Liver (tissue), 9 donors: ENCODE results near the gene LSAMP. TPM values are rescaled to one million over a fixed set of nuclear protein-coding genes. Genes with fewer than 3 reads are reported as not detected.

ENCODE experiments used
- DNase-seq: peaks from one replicate; pipeline ENCODE4 v3.0.0-alpha.2; 2017; ENCODE audit warnings: low spot score
- H3K27ac ChIP-seq, 2 donors: one replicate each; pipeline ENCODE4 v1.7.0; 2013; ENCODE audit warnings: inconsistent platforms in 2 of 2, low read length in 2 of 2, control low read depth in 1 of 2, low read depth in 1 of 2, mild to moderate bottlenecking in 1 of 2
- H3K27me3 ChIP-seq, 4 donors: one replicate each; pipeline versions ENCODE4 v1.6.1 to v1.7.0; 2013; ENCODE audit warnings: low read length in 3 of 4, inconsistent platforms in 1 of 4, mild to moderate bottlenecking in 1 of 4, moderate library complexity in 1 of 4; ENCODE audit not compliant: control insufficient read depth in 4 of 4, insufficient read depth in 4 of 4
- H3K36me3 ChIP-seq, 4 donors: one replicate each; pipeline versions ENCODE4 v1.6.1 to v1.7.0; 2013; ENCODE audit warnings: low read length in 3 of 4, mild to moderate bottlenecking in 3 of 4, low read depth in 1 of 4, moderate library complexity in 1 of 4; ENCODE audit not compliant: control insufficient read depth in 4 of 4, insufficient read depth in 3 of 4
- H3K4me1 ChIP-seq, 4 donors: one replicate each; pipeline versions ENCODE4 v1.6.1 to v1.7.0; 2013; ENCODE audit warnings: low read length in 3 of 4, mild to moderate bottlenecking in 3 of 4, moderate library complexity in 1 of 4; ENCODE audit not compliant: control insufficient read depth in 4 of 4, insufficient read depth in 4 of 4
- H3K4me3 ChIP-seq, 3 donors: one replicate each; pipeline versions ENCODE4 v1.6.1 to v1.7.0; 2013; ENCODE audit warnings: low read length in 3 of 3, control low read depth in 1 of 3, low read depth in 1 of 3, mild to moderate bottlenecking in 1 of 3
- H3K9ac ChIP-seq, 2 donors: one replicate each; pipeline ENCODE4 v1.7.0; 2013; ENCODE audit warnings: low read length in 2 of 2, mild to moderate bottlenecking in 2 of 2, moderate library complexity in 2 of 2, control low read depth in 1 of 2, low read depth in 1 of 2
- H3K9me3 ChIP-seq, 4 donors: one replicate each; pipeline versions ENCODE4 v1.6.1 to v1.7.0; 2013; ENCODE audit warnings: low read length in 3 of 4; ENCODE audit not compliant: control insufficient read depth in 4 of 4
- ATF3 ChIP-seq: IDR thresholded peaks from 2 replicates; pipeline ENCODE4 v1.6.1; 2016; ENCODE audit warnings: antibody characterized with exemption
- CTCF ChIP-seq: fragments of 150-350 bp; IDR thresholded peaks from 2 replicates; pipeline ENCODE4 v1.5.1; 2017; ENCODE audit warnings: improper control_type of control experiment, low read depth, low read length; ENCODE audit not compliant: missing input control
- EGR1 ChIP-seq, 2 donors: IDR thresholded peaks; 2 replicates each; pipeline ENCODE4 v1.6.1; 2016 to 2018; ENCODE audit warnings: antibody characterized with exemption in 2 of 2, low read depth in 2 of 2
- FOXA1 ChIP-seq: IDR thresholded peaks from 2 replicates; pipeline ENCODE4 v1.6.1; 2016; ENCODE audit warnings: antibody characterized with exemption
- FOXA2 ChIP-seq: IDR thresholded peaks from 2 replicates; pipeline ENCODE4 v1.6.1; 2016; ENCODE audit warnings: antibody characterized with exemption
- GABPA ChIP-seq, 2 donors: IDR thresholded peaks in 1 of 2; conservative IDR thresholded peaks in 1 of 2; 2 replicates each; pipeline ENCODE4 v1.6.1; 2016; ENCODE audit warnings: antibody characterized with exemption in 2 of 2, mild to moderate bottlenecking in 1 of 2, moderate library complexity in 1 of 2
- HNF4A ChIP-seq, 2 donors: conservative IDR thresholded peaks; 2 replicates each; pipeline ENCODE4 v1.6.1; 2016; ENCODE audit warnings: antibody characterized with exemption in 2 of 2, mild to moderate bottlenecking in 2 of 2
- HNF4G ChIP-seq: IDR thresholded peaks from 2 replicates; pipeline ENCODE4 v1.6.1; 2016; ENCODE audit warnings: antibody characterized with exemption
- JUND ChIP-seq, 2 donors: IDR thresholded peaks; 2 replicates each; pipeline ENCODE4 v1.6.1; 2016; ENCODE audit warnings: antibody characterized with exemption in 2 of 2
- MAX ChIP-seq: IDR thresholded peaks from 2 replicates; pipeline ENCODE4 v1.6.1; 2016; ENCODE audit warnings: antibody characterized with exemption
- NR2F2 ChIP-seq: IDR thresholded peaks from 2 replicates; pipeline ENCODE4 v1.6.1; 2016; ENCODE audit warnings: antibody characterized with exemption
- RAD21 ChIP-seq, 2 donors: IDR thresholded peaks; 2 replicates each; pipeline ENCODE4 v1.6.1; 2016; ENCODE audit warnings: antibody characterized with exemption in 2 of 2, mild to moderate bottlenecking in 2 of 2
- REST ChIP-seq: IDR thresholded peaks from 2 replicates; pipeline ENCODE4 v1.6.1; 2016; ENCODE audit warnings: antibody characterized with exemption, mild to moderate bottlenecking
- RXRA ChIP-seq, 2 donors: IDR thresholded peaks; 2 replicates each; pipeline ENCODE4 v1.6.1; 2017 to 2018; ENCODE audit warnings: antibody characterized with exemption in 2 of 2, mild to moderate bottlenecking in 1 of 2
- SP1 ChIP-seq: IDR thresholded peaks from 2 replicates; pipeline ENCODE4 v1.6.1; 2018; ENCODE audit warnings: antibody characterized with exemption, mild to moderate bottlenecking
- TAF1 ChIP-seq: conservative IDR thresholded peaks from 2 replicates; pipeline ENCODE4 v1.6.1; 2016; ENCODE audit warnings: antibody characterized with exemption, mild to moderate bottlenecking
- YY1 ChIP-seq: IDR thresholded peaks from 2 replicates; pipeline ENCODE4 v1.6.1; 2016; ENCODE audit warnings: antibody characterized with exemption, mild to moderate bottlenecking
- ZBTB33 ChIP-seq: IDR thresholded peaks from 2 replicates; pipeline ENCODE4 v1.6.1; 2016; ENCODE audit warnings: antibody characterized with exemption
- WGBS: extraction: QIAGEN DNeasy Blood & Tissue Kit; methylation state at CpG from one replicate; pipeline ENCODE4 v1.1.7; 2013; 5-methylcytosine and 5-hydroxymethylcytosine counted together
- polyA plus RNA-seq, 2 donors: library from polyadenylated mRNA; stranded (reverse) in 1 of 2; unstranded in 1 of 2; fragments of 200-250 nt in 1 of 2; fragments of >200 nt in 1 of 2; fragmentation: Nextera tagmentation in 1 of 2; extraction: Ambion mirVana in 1 of 2; gene quantifications; one replicate each; pipeline versions ENCODE4 v1.2.1 to v1.2.3, GENCODE V29; 2013 to 2015
- total RNA-seq, 2 donors: library from RNA; depleted of rRNA; stranded (reverse); fragments of >200 nt; gene quantifications; one replicate each; pipeline ENCODE4 v1.2.3, GENCODE V29; 2014
- donor health status: healthy.
- donor health status: healthy.
- donor health status: healthy.
- donor health status: healthy.
- donor health status: healthy.

The LSAMP gene
- total and polyA plus RNA-seq, 4 donors, result 0.01 to 0.17 (median 0.06) TPM

- Histone ChIP-seq H3K4me3 (no peak overlapping the region), H3K27ac (no peak overlapping the region), H3K36me3 (no peaks in the 10 kb centered on the region), H3K9me3 (no peaks in the 10 kb centered on the region), H3K9ac (no peak overlapping the region), H3K4me1 (no peaks in the 10 kb centered on the region), H3K27me3 (no peaks in the 10 kb centered on the region)
- WGBS, result 89% methylated on average over 3 of the region's 3 CpGs
- no peak for TF ChIP-seq JUND (IDR thresholded peaks at IDR 0.05)
- no peak for TF ChIP-seq HNF4A (conservative IDR thresholded peaks at IDR 0.05)
- TF ChIP-seq TAF1, result no peak
- TF ChIP-seq EGR1 (IDR thresholded peaks at IDR 0.05; ENCODE audit: low read depth in 2 of 2), result no peak
- no peak for TF ChIP-seq GABPA (IDR thresholded peaks at IDR 0.05 in 1 of 2, conservative IDR thresholded peaks at IDR 0.05 in 1 of 2)
- no peak for TF ChIP-seq CTCF
- no peak for TF ChIP-seq RAD21 (IDR thresholded peaks at IDR 0.05)
- no peak for TF ChIP-seq SP1
- TF ChIP-seq MAX, result no peak
- no peak for TF ChIP-seq HNF4G
- no peak for TF ChIP-seq ZBTB33
- no peak for TF ChIP-seq RXRA (IDR thresholded peaks at IDR 0.05)
- TF ChIP-seq NR2F2, result no peak
- TF ChIP-seq ATF3, result no peak
- no peak for DNase-seq
Observed at GRCh38 chr3:115760716-115761115, 684.6 kb downstream of the LSAMP start.

GRCh38 chr3:115758076-115758763 lies 687.1 kb downstream of the LSAMP start:
- H3K36me3 ChIP-seq, result no peaks in the 10 kb centered on the region
- 70% methylated on average over 1 of the region's 1 CpG for WGBS
- H3K9me3 ChIP-seq, result no peaks in the 10 kb centered on the region
- DNase-seq, result no peak
- H3K4me3 ChIP-seq, result no peak overlapping the region
- no peaks in the 10 kb centered on the region for H3K4me1 ChIP-seq
- H3K27me3 ChIP-seq, result no peaks in the 10 kb centered on the region
- H3K27ac ChIP-seq, result no peak overlapping the region
- no peak overlapping the region for H3K9ac ChIP-seq
- TF ChIP-seq SP1 (no peak), HNF4G (no peak), FOXA1 (no peak), HNF4A (conservative IDR thresholded peaks at IDR 0.05) (no peak), GABPA (IDR thresholded peaks at IDR 0.05 in 1 of 2, conservative IDR thresholded peaks at IDR 0.05 in 1 of 2) (no peak), REST (no peak), ATF3 (no peak), RXRA (IDR thresholded peaks at IDR 0.05) (no peak), MAX (no peak), CTCF (no peak), EGR1 (IDR thresholded peaks at IDR 0.05; ENCODE audit: low read depth in 2 of 2) (no peak), NR2F2 (no peak), FOXA2 (no peak), TAF1 (no peak), YY1 (no peak), JUND (IDR thresholded peaks at IDR 0.05) (no peak)
